Measurements from ENCODE around the gene SLC24A4. TPM values are rescaled to one million over a fixed set of nuclear protein-coding genes. Genes with fewer than 3 reads are reported as not detected.
A peak's percentile ranks its signal among the peaks of the same experiment; 100 is the strongest.
"Not testable (repeated sequence)": the region's sequence is repeated elsewhere in the genome, so short reads cannot be mapped to it uniquely, and the experiment has no call there.

The SLC24A4 gene
- total RNA-seq, 1 donor from 2014 or later: not detected

DNA sequence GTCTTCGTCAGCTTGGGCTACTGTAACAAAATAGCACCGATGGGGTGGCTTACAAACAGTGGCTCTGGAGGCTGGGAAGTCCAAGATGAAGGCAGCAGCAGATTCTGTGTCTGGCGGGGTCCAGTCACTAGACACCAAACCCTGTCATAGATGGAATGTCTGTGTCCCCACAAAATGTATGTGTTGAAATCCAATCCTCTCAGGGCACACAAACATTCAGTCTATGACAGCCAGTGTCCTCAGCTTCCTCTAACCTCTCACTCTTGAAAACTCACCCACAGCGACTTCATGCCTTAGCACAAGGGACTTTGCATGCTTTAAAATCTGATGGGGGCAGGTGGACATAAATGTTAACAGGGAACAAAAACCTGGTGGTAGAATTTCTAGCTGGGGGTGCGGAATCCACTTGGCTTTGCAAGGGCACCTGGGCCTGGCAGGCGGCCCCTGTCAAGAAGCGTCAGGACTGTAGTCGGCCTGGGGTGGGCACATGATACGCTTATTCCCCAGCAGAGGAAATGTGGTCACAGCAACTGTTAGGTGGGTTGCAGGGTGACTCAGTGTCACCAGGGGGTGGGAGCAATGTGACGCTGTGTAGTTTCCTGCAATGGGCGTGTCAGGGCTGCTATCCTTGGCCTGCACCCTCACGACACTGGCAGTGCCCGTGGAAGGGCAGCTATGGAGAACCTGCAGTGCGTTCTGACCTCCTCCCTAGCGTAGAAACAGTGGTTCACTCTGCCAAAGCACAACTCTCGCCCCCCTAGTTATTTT is 208.3 kb downstream of the SLC24A4 start:
- peak overlapping the region; percentile 87 for H3K27ac Mint-ChIP-seq
- H3K4me1 Mint-ChIP-seq: peaks cover 48% of the 10 kb centered on the region
- peaks cover 10% of the 10 kb centered on the region for H3K27me3 Mint-ChIP-seq
- no peaks in the 10 kb centered on the region for H3K9me3 Mint-ChIP-seq
- DNase-seq: peak; percentile 68
- peaks cover 2% of the 10 kb centered on the region for H3K36me3 Mint-ChIP-seq (ENCODE audit: low read depth)
- intact Hi-C loops (cut with micrococcal nuclease): no loop called here
- H3K4me3 Mint-ChIP-seq: peak overlapping the region; percentile 41

DNA sequence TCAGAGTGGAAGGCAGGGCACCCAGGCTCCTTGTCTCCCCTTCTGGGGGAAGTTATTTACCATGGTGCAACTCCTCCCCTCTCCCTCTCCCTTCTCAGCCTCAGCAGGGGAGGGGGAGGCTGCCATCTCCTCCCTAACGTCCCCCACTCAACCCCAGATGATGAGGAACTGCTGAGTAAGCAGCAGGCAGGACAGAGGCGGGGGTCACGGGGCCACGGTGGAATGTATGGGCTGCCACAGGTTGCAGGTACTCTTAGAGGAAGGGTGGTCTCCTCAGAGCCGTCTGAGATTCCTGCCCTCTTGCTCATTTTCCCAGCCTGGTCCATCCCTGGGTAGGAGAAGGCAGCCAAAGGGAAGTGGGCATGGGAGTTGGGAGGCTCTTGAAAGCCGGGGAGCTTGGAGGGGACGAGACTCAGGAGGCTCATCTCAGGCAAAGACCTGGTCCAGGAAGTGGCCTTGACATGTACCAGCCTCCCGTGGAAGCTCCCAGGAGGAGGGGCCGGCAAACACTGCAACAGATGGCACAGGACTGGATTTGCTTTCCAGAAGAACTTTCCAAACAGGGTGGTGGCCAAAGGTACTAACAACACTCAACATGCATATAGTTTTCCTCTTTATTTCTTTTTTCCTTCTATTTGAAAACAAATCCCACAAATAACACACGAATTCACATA is 209.7 kb downstream of the SLC24A4 start:
- peaks cover 1% of the 10 kb centered on the region for H3K36me3 Mint-ChIP-seq (ENCODE audit: low read depth)
- DNase-seq: no peak
- intact Hi-C loops (cut with micrococcal nuclease): no loop called here
- no peak overlapping the region for H3K4me3 Mint-ChIP-seq
- peaks cover 11% of the 10 kb centered on the region for H3K27me3 Mint-ChIP-seq
- no peak overlapping the region for H3K27ac Mint-ChIP-seq
- no peaks in the 10 kb centered on the region for H3K9me3 Mint-ChIP-seq
- peaks cover 49% of the 10 kb centered on the region for H3K4me1 Mint-ChIP-seq

DNA sequence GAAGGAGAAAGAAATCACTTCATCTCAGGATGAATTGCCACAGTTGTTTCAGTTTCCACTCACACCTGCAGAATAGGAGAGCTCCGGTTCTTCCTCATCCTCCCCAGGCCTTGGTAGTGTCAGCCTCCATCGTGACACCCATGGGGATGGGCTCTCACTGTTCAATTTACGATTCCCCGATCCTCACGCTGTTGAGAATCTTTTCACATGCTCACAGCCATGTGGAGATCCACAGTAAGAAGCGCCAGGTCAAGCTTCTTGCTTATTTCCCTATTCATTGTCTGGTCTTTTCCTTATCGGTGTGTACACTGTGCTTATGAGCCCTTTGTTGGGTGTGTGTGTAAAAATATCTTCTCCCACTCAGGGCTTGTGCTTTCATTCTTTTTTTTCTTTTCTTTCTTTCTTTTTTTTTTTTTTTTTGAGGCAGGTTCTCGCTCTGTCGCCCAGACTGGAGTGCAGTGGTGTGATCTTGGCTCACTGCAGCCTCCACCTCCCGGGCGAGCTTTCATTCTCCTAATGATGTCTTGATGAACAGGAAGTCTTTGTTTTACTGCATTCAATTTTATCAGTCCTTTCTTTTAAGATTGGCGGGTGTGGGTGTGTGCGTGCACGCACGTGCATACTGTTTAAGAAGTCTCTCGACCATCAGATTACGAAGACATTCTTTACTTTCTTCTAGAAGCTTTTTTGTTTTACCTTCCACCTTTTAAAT is 212.1 kb downstream of the SLC24A4 start:
- Mint-ChIP-seq H3K36me3 (ENCODE audit: low read depth) (no peaks in the 10 kb centered on the region), H3K9me3 (no peaks in the 10 kb centered on the region), H3K27me3 (peaks cover 11% of the 10 kb centered on the region), H3K4me3 (peak overlapping the region; percentile 74), H3K27ac (peak overlapping the region; percentile 39), H3K4me1 (peaks cover 50% of the 10 kb centered on the region)
- intact Hi-C loops (cut with micrococcal nuclease): no loop called here
- peak; percentile 70 for DNase-seq

DNA sequence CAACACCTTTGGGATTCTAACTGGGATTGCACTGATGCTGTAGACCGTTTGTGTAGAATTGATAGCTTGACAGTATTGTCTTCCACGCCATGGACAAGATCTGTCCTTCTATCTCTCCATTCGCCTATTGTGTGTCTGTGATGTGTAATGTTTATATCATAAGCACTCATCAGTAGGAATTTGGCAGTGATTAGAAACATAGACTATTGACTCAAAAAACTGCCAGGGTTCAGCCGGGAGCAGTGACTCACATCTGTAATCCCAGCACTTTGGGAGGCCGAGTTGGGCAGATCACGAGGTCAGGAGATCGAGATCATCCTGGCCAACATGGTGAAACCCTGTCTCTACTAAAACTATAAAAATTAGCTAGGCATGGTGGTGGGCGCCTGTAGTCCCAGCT is 213.3 kb downstream of the SLC24A4 start:
- not testable (repeated sequence) for H3K27me3 Mint-ChIP-seq
- H3K4me1 Mint-ChIP-seq: peaks cover 46% of the 10 kb centered on the region

DNA sequence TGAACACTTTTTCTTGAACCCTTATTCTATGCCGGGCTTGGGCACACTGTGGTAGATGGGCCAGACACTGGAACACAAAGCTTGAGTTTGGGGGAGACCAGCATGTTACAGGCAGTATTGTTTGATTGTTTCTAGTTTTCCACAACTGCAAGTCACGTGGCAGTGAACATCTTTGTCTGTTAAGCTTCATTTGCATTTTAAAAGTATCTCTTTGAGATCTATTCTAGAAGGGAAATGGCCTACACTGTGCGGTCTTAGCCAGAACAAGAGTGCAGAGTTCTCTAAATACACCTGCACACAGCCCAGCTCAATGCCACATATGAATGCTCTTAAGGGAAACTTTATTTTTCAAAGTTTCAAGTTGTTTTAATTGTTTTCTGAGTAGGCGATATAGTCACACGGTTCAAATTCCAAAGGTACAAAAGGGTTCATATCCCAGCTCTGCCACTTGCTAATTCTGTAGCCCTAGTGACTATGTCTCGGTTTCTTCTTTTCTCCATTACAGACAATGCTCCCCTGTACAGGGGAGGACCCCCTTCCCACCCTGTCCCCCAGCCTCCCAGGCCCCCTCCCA is 215.5 kb downstream of the SLC24A4 start:
- Mint-ChIP-seq H3K36me3 (ENCODE audit: low read depth) (no peaks in the 10 kb centered on the region), H3K27me3 (peaks cover 3% of the 10 kb centered on the region), H3K4me1 (peaks cover 38% of the 10 kb centered on the region), H3K27ac (peak overlapping the region; percentile 54), H3K4me3 (no peak overlapping the region), H3K9me3 (no peaks in the 10 kb centered on the region)
- DNase-seq: no peak
- intact Hi-C loops (cut with micrococcal nuclease): no loop called here

More for the DNA sequence above, 213.3 kb downstream of the SLC24A4 start:
- H3K36me3 Mint-ChIP-seq (ENCODE audit: low read depth); intact Hi-C loops (cut with micrococcal nuclease); DNase-seq; H3K9me3 Mint-ChIP-seq; H3K27ac Mint-ChIP-seq: not testable (repeated sequence)
- peak overlapping the region; percentile 26 for H3K4me3 Mint-ChIP-seq

DNA sequence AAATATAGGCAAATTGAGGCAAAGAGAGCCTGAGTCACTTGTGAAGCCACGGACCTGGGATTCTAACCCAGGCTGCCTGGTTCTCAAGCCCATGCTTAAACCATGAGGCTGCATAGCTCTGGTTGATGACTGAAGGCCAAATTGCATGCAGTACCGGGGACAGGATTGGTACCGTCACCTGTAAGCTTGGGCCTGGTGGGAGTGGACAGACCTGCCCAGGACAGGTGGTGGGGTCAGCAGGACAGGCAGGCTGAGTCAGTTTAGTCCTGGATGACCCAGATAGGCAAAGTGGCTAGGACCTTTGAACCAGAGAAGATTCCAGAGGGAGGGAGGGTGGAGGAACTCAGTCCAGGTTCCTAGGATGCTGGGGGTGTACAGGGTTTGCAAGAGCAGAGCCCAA is 216.5 kb downstream of the SLC24A4 start:
- intact Hi-C loops (cut with micrococcal nuclease): no loop called here

DNA sequence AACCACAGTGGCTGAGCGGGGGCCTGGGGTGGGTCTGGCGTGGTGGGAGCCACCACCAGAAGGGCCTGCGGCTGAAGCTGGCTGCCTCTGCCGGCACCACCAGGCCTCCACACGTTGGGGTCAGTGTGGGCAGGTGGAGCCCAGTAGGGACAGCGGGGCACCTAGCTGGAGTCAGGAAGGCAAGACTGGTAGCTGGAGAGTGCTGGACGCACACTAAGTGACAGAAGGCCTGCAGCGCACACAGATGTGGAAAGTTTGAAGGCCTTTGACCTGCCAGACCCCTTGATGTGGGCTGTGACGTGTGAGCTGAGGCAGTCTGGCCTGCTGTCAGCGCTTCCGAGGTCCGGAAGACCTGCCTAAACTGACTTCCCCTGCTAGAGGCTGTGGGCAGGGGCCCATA is 216.9 kb downstream of the SLC24A4 start:
- Mint-ChIP-seq H3K9me3 (no peaks in the 10 kb centered on the region), H3K36me3 (ENCODE audit: low read depth) (no peaks in the 10 kb centered on the region), H3K27me3 (peaks cover 3% of the 10 kb centered on the region), H3K27ac (no peak overlapping the region), H3K4me1 (peaks cover 32% of the 10 kb centered on the region), H3K4me3 (no peak overlapping the region)
- intact Hi-C loops (cut with micrococcal nuclease): no loop called here
- no peak for DNase-seq

More for the DNA sequence above, 216.5 kb downstream of the SLC24A4 start:
- H3K27me3 Mint-ChIP-seq: peaks cover 3% of the 10 kb centered on the region
- no peaks in the 10 kb centered on the region for H3K9me3 Mint-ChIP-seq
- H3K27ac Mint-ChIP-seq: no peak overlapping the region
- H3K4me3 Mint-ChIP-seq: no peak overlapping the region
- DNase-seq: no peak
- peaks cover 37% of the 10 kb centered on the region for H3K4me1 Mint-ChIP-seq
- H3K36me3 Mint-ChIP-seq (ENCODE audit: low read depth): no peaks in the 10 kb centered on the region

DNA sequence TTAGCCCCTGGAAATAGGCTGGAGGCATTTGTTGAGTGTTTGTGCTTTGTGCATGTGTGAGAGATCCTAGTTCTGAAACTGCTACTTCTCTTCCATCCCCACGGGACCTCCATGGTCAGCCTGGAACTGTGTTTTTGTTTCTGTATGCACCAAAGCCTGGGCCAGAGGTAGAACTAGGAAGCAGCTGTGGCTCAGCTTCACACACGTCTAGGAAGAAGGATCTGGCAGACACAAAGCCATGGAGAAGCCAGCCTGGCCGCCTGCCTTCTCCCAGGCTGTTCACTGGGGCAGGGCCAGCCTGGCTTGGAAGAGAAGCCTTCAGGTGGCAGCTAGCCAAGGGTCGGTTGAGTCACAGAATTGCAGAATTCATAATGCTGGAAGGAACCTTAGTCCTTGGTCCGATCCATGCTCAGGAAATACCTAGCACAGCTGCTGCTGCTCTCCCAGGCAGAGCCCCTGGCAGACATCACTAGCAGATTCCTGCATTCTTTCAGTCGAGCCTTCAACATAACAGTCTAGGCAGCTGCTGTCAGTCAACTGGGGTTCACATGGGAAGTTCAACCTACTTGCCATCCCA is 217.6 kb downstream of the SLC24A4 start:
- Mint-ChIP-seq H3K4me1 (peaks cover 26% of the 10 kb centered on the region), H3K36me3 (ENCODE audit: low read depth) (no peaks in the 10 kb centered on the region), H3K27ac (no peak overlapping the region), H3K4me3 (no peak overlapping the region), H3K9me3 (no peaks in the 10 kb centered on the region), H3K27me3 (peaks cover 2% of the 10 kb centered on the region)
- no peak for DNase-seq
- intact Hi-C loops (cut with micrococcal nuclease): no loop called here

DNA sequence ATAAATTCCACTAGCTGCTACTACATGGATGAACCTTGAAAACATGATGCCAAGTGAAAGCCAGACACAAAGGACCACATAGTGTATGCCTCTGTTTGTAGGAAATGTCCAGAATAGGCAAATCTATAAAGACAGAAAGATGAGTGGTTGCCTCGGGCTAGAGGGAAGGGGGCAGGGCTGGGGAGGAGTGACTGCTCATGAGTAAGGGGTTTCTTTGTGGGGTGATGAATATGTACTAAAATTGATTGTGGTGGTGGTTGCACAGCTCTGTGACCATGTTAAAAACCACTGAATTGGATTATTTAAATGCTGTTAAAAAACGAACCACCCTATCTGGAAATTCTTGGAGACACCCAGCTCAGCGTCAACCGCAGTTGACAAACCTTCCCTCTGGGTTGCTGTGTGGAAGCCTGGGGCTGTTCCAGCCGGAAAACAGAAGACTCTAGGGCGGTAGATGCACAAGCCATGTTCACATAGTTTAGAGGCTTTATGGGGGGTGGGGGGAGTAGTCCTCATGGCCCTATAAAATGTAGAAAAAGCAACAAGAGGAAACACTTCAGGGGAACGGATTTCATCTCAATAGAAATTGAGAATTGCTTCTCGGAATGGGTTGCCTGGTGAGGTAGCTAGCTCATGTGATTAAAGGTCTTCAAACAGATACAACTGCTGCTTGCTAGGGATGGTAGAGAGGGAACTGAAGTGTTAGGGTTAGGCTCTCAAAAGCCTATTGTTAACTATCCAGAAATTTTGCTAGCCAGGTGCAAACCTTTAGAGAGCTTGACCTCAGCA is 220.0 kb downstream of the SLC24A4 start:
- H3K27me3 Mint-ChIP-seq: peaks cover 1% of the 10 kb centered on the region
- no peaks in the 10 kb centered on the region for H3K9me3 Mint-ChIP-seq
- H3K4me3 Mint-ChIP-seq: no peak overlapping the region
- peaks cover 20% of the 10 kb centered on the region for H3K4me1 Mint-ChIP-seq
- intact Hi-C loops (cut with micrococcal nuclease): no loop called here
- H3K36me3 Mint-ChIP-seq (ENCODE audit: low read depth): no peaks in the 10 kb centered on the region
- DNase-seq: no peak
- H3K27ac Mint-ChIP-seq: no peak overlapping the region

DNA sequence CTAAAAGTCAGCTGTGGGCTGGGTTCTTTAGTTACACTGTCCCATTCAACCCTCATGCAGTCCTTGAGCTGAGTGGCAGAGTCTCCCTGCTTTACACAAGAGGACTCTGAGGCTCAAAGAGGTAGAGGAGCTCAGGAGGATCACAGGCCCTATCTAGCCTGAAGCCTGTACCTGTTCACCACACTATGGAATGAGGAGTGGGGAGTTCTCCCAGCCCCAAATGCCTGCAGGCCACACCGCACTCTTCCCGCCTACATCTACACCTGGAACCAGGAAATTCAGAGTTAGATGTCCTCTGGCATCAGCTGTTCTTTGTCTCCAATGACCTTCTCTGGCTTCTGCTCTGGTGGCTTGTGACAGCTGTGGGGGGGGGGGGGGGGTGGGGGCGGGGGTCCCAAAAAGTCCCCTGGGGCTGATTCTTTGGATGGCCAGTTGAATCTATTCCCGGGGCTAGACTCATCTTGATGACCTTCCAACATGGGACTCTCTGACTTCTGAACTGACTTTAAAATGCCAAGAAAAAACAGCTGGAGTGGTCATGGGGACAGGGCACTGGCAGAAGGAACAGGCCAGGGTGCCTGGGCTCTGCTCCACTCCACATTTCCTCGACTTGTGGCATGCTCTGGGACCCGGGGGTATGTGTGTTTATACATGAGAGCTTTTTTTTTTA is 221.2 kb downstream of the SLC24A4 start:
- Mint-ChIP-seq H3K9me3 (no peaks in the 10 kb centered on the region), H3K4me3 (no peak overlapping the region), H3K27ac (no peak overlapping the region), H3K36me3 (ENCODE audit: low read depth) (no peaks in the 10 kb centered on the region), H3K4me1 (peaks cover 21% of the 10 kb centered on the region), H3K27me3 (peaks cover 1% of the 10 kb centered on the region)
- intact Hi-C loops (cut with micrococcal nuclease): no loop called here
- no peak for DNase-seq

DNA sequence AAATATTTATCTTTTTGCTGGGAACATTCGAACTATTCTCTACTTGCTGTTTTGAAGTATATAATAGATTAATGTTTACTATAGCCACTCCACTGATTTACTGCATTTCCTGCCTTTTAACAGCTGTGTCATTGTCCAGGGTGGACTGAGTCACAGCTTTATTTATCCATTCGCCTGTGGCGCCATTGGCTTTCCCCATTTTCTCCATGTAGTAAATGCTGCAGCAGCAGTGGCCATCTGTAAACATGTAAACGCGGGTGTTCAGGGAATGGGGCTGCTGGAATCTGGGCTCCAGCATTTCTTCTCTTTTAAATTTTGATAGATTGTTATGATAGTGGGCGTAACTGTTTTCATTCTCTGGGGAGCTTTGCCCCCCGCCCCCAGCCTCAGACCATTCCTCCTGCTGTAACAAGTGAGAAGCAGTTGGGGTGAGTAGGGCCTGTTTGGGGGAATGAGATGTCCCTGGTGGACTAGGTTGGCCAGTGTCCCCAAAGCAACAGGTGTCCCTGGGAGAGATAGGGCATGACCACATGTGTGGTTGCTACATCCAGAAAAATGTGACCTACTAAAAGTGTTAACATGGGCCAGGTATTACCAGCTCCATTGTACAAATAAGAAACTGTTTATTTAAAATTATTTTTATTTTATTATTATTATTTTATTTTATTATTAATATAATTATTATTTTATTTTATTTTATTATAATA is 223.5 kb downstream of the SLC24A4 start:
- intact Hi-C loops (cut with micrococcal nuclease): no loop called here
- peaks cover 24% of the 10 kb centered on the region for H3K4me1 Mint-ChIP-seq
- peaks cover 7% of the 10 kb centered on the region for H3K27me3 Mint-ChIP-seq
- H3K4me3 Mint-ChIP-seq: no peak overlapping the region
- no peaks in the 10 kb centered on the region for H3K36me3 Mint-ChIP-seq (ENCODE audit: low read depth)
- DNase-seq: no peak
- H3K27ac Mint-ChIP-seq: peak overlapping the region; percentile 72
- H3K9me3 Mint-ChIP-seq: no peaks in the 10 kb centered on the region

DNA sequence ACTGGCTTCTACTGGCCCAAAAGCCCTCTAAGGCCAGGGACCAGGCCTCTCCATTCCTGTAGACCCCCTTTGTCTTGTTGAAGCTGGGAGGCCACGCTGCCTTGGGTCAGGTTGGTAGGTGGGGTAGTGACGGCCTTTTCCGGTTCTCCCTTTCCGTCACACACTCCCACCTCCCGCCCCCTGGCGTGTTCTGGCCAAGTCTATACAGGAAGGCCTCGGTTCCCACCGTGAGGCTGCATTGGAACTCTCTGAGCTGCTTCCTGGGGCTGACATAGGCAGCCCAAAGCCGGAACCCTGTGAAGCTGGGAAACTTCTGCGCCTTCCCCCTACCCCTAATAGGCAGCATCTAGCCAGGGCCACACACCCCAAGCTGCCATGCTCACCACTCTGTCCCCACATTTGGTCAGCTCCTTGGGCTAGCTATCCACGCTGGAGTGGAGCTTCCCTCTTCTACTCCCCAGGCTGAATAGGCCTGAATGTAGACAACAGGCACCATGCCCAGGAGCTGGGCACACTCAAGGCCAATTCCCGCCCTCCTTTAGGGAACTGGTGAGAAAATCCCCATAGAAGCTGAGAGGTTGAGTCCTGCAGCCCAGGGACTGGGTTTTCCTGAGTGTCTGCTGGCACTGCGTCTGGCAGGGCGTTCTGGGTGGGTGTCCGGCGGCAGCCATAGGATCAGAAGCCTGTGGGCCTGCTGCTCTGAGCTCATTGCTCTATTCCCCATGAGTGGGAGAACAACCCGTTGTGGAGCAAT is 226.3 kb downstream of the SLC24A4 start:
- Mint-ChIP-seq H3K27me3 (peaks cover 18% of the 10 kb centered on the region), H3K4me3 (no peak overlapping the region), H3K36me3 (ENCODE audit: low read depth) (no peaks in the 10 kb centered on the region), H3K27ac (no peak overlapping the region), H3K4me1 (peaks cover 30% of the 10 kb centered on the region), H3K9me3 (no peaks in the 10 kb centered on the region)
- intact Hi-C loops (cut with micrococcal nuclease): no loop called here
- DNase-seq: no peak

All from activated CD4-positive, alpha-beta T cell treated with anti-CD3 and anti-CD28 coated beads, Interleukin-2, amount 10 ng/mL, durations not matched to agents 24 days and 14 days (primary cell).